Brain pericyte (primary cell): ENCODE measurements around the gene ZNF726.
"Not testable (repeated sequence)": the region's sequence is repeated elsewhere in the genome, so short reads cannot be mapped to it uniquely, and the experiment has no call there.

Experiments
- DNase-seq: peaks from one replicate; pipeline ENCODE4 v3.0.0-alpha.2; 2012; ENCODE audit warnings: low read depth, low spot score

Gene ZNF726

GRCh38 chr19:23914402-23915286 lies at the start of gene ZNF726:
ZNF726 (plus strand) TSS chr19:23914886; CDS start chr19:23914995, 109 bp downstream.
- peak; percentile 76 for DNase-seq

GRCh38 chr19:23867895-23868294 lies 46.8 kb upstream of the ZNF726 start:
- DNase-seq: no peak

- DNase-seq: no peak
Observed at GRCh38 chr19:23868630-23869029, 46.1 kb upstream of the ZNF726 start.

GRCh38 chr19:23872282-23872919 lies 42.3 kb upstream of the ZNF726 start:
- DNase-seq: no peak

GRCh38 chr19:23876261-23876660 lies 38.4 kb upstream of the ZNF726 start:
- no peak for DNase-seq

- not testable (repeated sequence) for DNase-seq
Observed at GRCh38 chr19:23876756-23877155, 37.9 kb upstream of the ZNF726 start.

GRCh38 chr19:23882493-23882892 lies 32.2 kb upstream of the ZNF726 start:
- DNase-seq: no peak

- no peak for DNase-seq
Observed at GRCh38 chr19:23884363-23884762, 30.3 kb upstream of the ZNF726 start.

GRCh38 chr19:23887642-23888041 lies 27.0 kb upstream of the ZNF726 start:
- no peak for DNase-seq

- DNase-seq: not testable (repeated sequence)
Observed at GRCh38 chr19:23896096-23896495, 18.6 kb upstream of the ZNF726 start.

- DNase-seq: no peak
Observed at GRCh38 chr19:23896912-23897311, 17.8 kb upstream of the ZNF726 start.

GRCh38 chr19:23901360-23901759 lies 13.3 kb upstream of the ZNF726 start:
- DNase-seq: no peak

- no peak for DNase-seq
Observed at GRCh38 chr19:23904406-23904805, 10.3 kb upstream of the ZNF726 start.

GRCh38 chr19:23905771-23906170 lies 8.9 kb upstream of the ZNF726 start:
- DNase-seq: no peak

- DNase-seq: no peak
Observed at GRCh38 chr19:23906835-23907234, 7.9 kb upstream of the ZNF726 start.

- DNase-seq: no peak
Observed at GRCh38 chr19:23908165-23908564, 6.5 kb upstream of the ZNF726 start.

GRCh38 chr19:23909222-23909621 lies 5.5 kb upstream of the ZNF726 start:
- no peak for DNase-seq

GRCh38 chr19:23913931-23914330 lies 755 bp upstream of the ZNF726 start:
- no peak for DNase-seq

- DNase-seq: no peak
Observed at GRCh38 chr19:23916991-23917390, 2.3 kb downstream of the ZNF726 start.

- DNase-seq: no peak
Observed at GRCh38 chr19:23917856-23918255, 3.2 kb downstream of the ZNF726 start.

GRCh38 chr19:23925285-23925684 lies 10.6 kb downstream of the ZNF726 start:
- DNase-seq: no peak

GRCh38 chr19:23932878-23933277 lies 18.2 kb downstream of the ZNF726 start:
- DNase-seq: no peak

GRCh38 chr19:23937031-23937430 lies 22.3 kb downstream of the ZNF726 start:
- DNase-seq: not testable (repeated sequence)
